GM12878 (cell line): ENCODE results near the gene TMEM176B. TPM values are rescaled to one million over a fixed set of nuclear protein-coding genes. Genes with fewer than 3 reads are reported as not detected.

ENCODE experiments used
- ATAC-seq: fragments of 200-7000 bp; cut with Tn5 transposase; 3 replicates; pipeline ENCODE4 v1.9.1; 2020; ENCODE audit warnings: mild to moderate bottlenecking, moderate library complexity
- BruUV-seq: library from RNA; stranded (reverse); fragments of 400-500 nt; replicated peaks from 2 replicates; lab custom pipeline; 2021; lab: Mats Ljungman, UMichigan
- CTCF ChIA-PET: fragments of 300-600 bp; sonication (Branson Sonifier 250); formaldehyde crosslinking; extraction: SDS; loops from one replicate; lab custom pipeline; 2021; ENCODE audit warnings: inconsistent platforms; lab: Yijun Ruan, JAX
- POLR2A ChIA-PET: fragments of 350-600 bp; formaldehyde crosslinking; extraction: SDS; loops from one replicate; lab custom pipeline; 2021; ENCODE audit warnings: inconsistent platforms; lab: Charles Lee
- RAD21 ChIA-PET: fragments of 300-600 bp; sonication (Branson Sonifier 250); formaldehyde crosslinking; loops from one replicate; lab custom pipeline; 2023; ENCODE audit warnings: antibody characterized with exemption; ENCODE audit not compliant: unreplicated experiment; lab: Charles Lee
- SMC1A ChIA-PET: fragments of 300-600 bp; sonication (Branson Sonifier 250); formaldehyde crosslinking; loops from one replicate; lab custom pipeline; 2023; ENCODE audit not compliant: unreplicated experiment, uncharacterized antibody; lab: Charles Lee
- DNase-seq: peaks from one replicate; pipeline ENCODE4 v3.0.0-alpha.2; 2011; ENCODE audit warnings: low read depth, low spot score
- FAIRE-seq: peaks from 3 replicates; lab custom pipeline; 2011; peaks lifted over from hg19 to GRCh38; lab: Jason Lieb, UNC
- H2AFZ ChIP-seq: 2 replicates; pipeline ENCODE4 v1.6.0; 2011; ENCODE audit warnings: low read depth, low read length, control low read depth; ENCODE audit not compliant: control insufficient read depth
- H3K27ac ChIP-seq: 2 replicates; pipeline ENCODE4 v1.5.1; 2011; ENCODE audit warnings: control low read depth; ENCODE audit not compliant: control insufficient read depth, insufficient read depth
- H3K27me3 ChIP-seq, 2 experiments: replicated peaks in 1 of 2; 2 replicates each; pipeline versions ENCODE4 v1.6.0 to v1.6.1; 2011; ENCODE audit warnings: low read length in 1 of 2; ENCODE audit not compliant: control insufficient read depth in 2 of 2, insufficient read depth in 2 of 2
- H3K36me3 ChIP-seq, 2 experiments: 2 replicates each; pipeline ENCODE4 v1.5.1; 2011; ENCODE audit warnings: low read length in 1 of 2; ENCODE audit not compliant: control insufficient read depth in 2 of 2, insufficient read depth in 2 of 2
- H3K4me1 ChIP-seq: 2 replicates; pipeline ENCODE4 v1.6.1; 2011; ENCODE audit warnings: mild to moderate bottlenecking, low read length, moderate library complexity, mixed read lengths; ENCODE audit not compliant: control insufficient read depth, insufficient read depth
- H3K4me2 ChIP-seq: 2 replicates; pipeline ENCODE4 v1.6.0; 2011; ENCODE audit warnings: control low read depth; ENCODE audit not compliant: control insufficient read depth, insufficient read depth
- H3K4me3 ChIP-seq: fragments of 200-600 bp; sonication (generic); 2 replicates; pipeline ENCODE4 v1.5.1; 2016
- H3K79me2 ChIP-seq: 2 replicates; pipeline ENCODE4 v1.6.0; 2011; ENCODE audit warnings: low read length; ENCODE audit not compliant: control insufficient read depth, insufficient read depth
- H3K9ac ChIP-seq: 2 replicates; pipeline ENCODE4 v1.8.0; 2011; ENCODE audit warnings: low read length, control low read depth, mixed read lengths; ENCODE audit not compliant: control insufficient read depth, insufficient read depth
- H3K9me3 ChIP-seq: replicated peaks from 3 replicates; pipeline ENCODE4 v1.5.1; 2011; ENCODE audit warnings: mild to moderate bottlenecking, low read length; ENCODE audit not compliant: control insufficient read depth, insufficient read depth
- H4K20me1 ChIP-seq: 2 replicates; pipeline ENCODE4 v1.6.0; 2011; ENCODE audit not compliant: control insufficient read depth, insufficient read depth
- BACH1 ChIP-seq: fragments of 450-650 bp; IDR thresholded peaks from 2 replicates; pipeline ENCODE4 v1.6.1; 2017; ENCODE audit warnings: mild to moderate bottlenecking, borderline replicate concordance
- CEBPB ChIP-seq, 2 experiments: fragments of 150-350 bp in 1 of 2; IDR thresholded peaks; 2 replicates each; pipeline ENCODE4 v1.6.1; 2012 to 2014; ENCODE audit warnings: low read depth in 2 of 2, low read length in 2 of 2, borderline replicate concordance in 1 of 2, inconsistent platforms in 1 of 2
- CEBPZ ChIP-seq: fragments of 150-350 bp; IDR thresholded peaks from 2 replicates; pipeline ENCODE4 v1.6.1; 2016; ENCODE audit warnings: low read depth, low read length
- CHD1 ChIP-seq: IDR thresholded peaks from 2 replicates; pipeline ENCODE4 v1.6.1; 2012; ENCODE audit warnings: low read depth, low read length, improper control_type of control experiment
- E2F4 ChIP-seq: IDR thresholded peaks from 2 replicates; pipeline ENCODE4 v1.6.1; 2012; ENCODE audit warnings: low read depth, low read length, improper control_type of control experiment
- E2F8 ChIP-seq: fragments of 450-650 bp; IDR thresholded peaks from 2 replicates; pipeline ENCODE4 v1.6.1; 2018; ENCODE audit warnings: mild to moderate bottlenecking, low read depth, moderate library complexity; ENCODE audit not compliant: partially characterized antibody
- FOS ChIP-seq: IDR thresholded peaks from 3 replicates; pipeline ENCODE4 v1.6.1; 2011; ENCODE audit warnings: borderline replicate concordance; ENCODE audit not compliant: insufficient read length; ENCODE audit errors: extremely low read depth
- MEF2A ChIP-seq: IDR thresholded peaks from 2 replicates; pipeline ENCODE4 v1.6.1; 2011; ENCODE audit warnings: low read depth, mild to moderate bottlenecking, low read length, moderate library complexity; ENCODE audit not compliant: insufficient read depth
- PAX8 ChIP-seq: fragments of 450-650 bp; IDR thresholded peaks from 2 replicates; pipeline ENCODE4 v1.6.1; 2017; ENCODE audit warnings: mild to moderate bottlenecking, moderate library complexity
- RELA ChIP-seq: fragments of 450-650 bp; IDR thresholded peaks from 2 replicates; pipeline ENCODE4 v1.8.0; 2014; ENCODE audit warnings: borderline replicate concordance; ENCODE audit not compliant: partially characterized antibody
- SP1 ChIP-seq: IDR thresholded peaks from one replicate; pipeline ENCODE4 v1.6.1; 2011; ENCODE audit warnings: low read depth, low read length
- USF1 ChIP-seq: IDR thresholded peaks from 2 replicates; pipeline ENCODE4 v1.6.1; 2011; ENCODE audit warnings: borderline replicate concordance, low read depth, mild to moderate bottlenecking, moderate library complexity, mixed read lengths, low read length; ENCODE audit not compliant: insufficient read depth; ENCODE audit errors: extremely low read length
- WRNIP1 ChIP-seq: IDR thresholded peaks from 2 replicates; pipeline ENCODE4 v1.6.1; 2011; ENCODE audit warnings: low read depth, low read length, improper control_type of control experiment, borderline replicate concordance
- YBX1 ChIP-seq: fragments of 450-650 bp; IDR thresholded peaks from 2 replicates; pipeline ENCODE4 v1.6.1; 2016; ENCODE audit warnings: antibody characterized with exemption
- WGBS: methylation state at CpG from one replicate; pipeline ENCODE4 v1.1.6; 2016; ENCODE audit warnings: low lambda C conversion rate; ENCODE audit not compliant: insufficient replicate concordance, insufficient coverage; ENCODE audit errors: missing lambda C conversion rate; 5-methylcytosine and 5-hydroxymethylcytosine counted together
- in situ Hi-C: fragments of 300-500 bp; cut with MboI; formaldehyde crosslinking; loops from 9 replicates; pipeline ENCODE4 v1.14.3; 2018; ENCODE audit warnings: mixed read lengths
- intact Hi-C: fragments of 100-400 bp; cut with micrococcal nuclease; formaldehyde crosslinking; loops from one replicate; pipeline ENCODE4 v1.14.2; 2022; ENCODE audit not compliant: unreplicated experiment
- polyA plus RNA-seq, 11 experiments: library from polyadenylated mRNA; depleted of rRNA in 4 of 11; unstranded in 6 of 11; stranded (reverse) in 5 of 11; fragments of >200 nt; fragmentation: Nextera tagmentation in 4 of 11; fragmentation: Illumina TruSeq in 1 of 11; extraction: Ambion mirVana in 4 of 11; extraction: Trizol in 1 of 11; gene quantifications; 1 replicate in 1 of 11; 2 replicates in 10 of 11; pipeline versions ENCODE4 v1.2.1 to v1.2.3, GENCODE V29; 2011 to 2016; ENCODE audit warnings: inconsistent platforms in 2 of 11, missing spikeins in 2 of 11, low read depth in 1 of 11
- total RNA-seq, 4 experiments: library from RNA; depleted of rRNA in 3 of 4; stranded (reverse); fragments of >200 nt in 3 of 4; fragmentation: Illumina TruSeq in 1 of 4; extraction: Trizol in 1 of 4; gene quantifications; 2 replicates each; pipeline versions ENCODE4 v1.2.1 to v1.2.3, GENCODE V29; 2013 to 2021

TMEM176B gene
- total and polyA plus RNA-seq, 10 of the 15 experiments (the other 5 are each of a cell fraction or from before 2014, with no cell fraction given) = 0.05 to 0.40 (median 0.20) TPM; not detected in 4

GRCh38 chr7:150781103-150781502, 19.1 kb downstream of the TMEM176B start (continued):
- no peak for TF ChIP-seq CEBPZ
- no peak for TF ChIP-seq CHD1
- TF ChIP-seq E2F8 = no peak

DNA sequence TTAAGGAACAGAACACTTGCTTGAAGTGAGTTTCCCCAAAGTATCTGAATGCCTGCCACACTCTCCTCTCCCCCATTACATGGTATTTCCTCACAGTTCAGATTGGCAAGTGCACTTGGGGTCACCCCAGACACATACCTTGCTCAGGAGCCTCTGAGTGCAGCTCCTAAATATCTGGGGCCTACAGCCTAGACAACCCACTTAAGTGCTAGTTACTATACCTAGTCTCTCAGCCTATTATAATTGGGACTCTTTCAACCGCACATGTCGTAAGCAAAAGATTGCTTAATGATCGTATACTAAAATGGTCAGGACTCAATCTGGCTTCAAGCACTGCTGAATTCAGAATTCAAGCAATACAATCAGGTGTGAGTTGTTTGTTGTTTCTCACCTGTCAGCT, 19.9 kb downstream of the TMEM176B start:
- Histone ChIP-seq H3K9me3 (no peaks in the 10 kb centered on the region), H3K36me3 (no peaks in the 10 kb centered on the region), H3K4me1 (peaks cover 12% of the 10 kb centered on the region), H3K9ac (no peak overlapping the region), H3K79me2 (no peaks in the 10 kb centered on the region), H3K27me3 (no peaks in the 10 kb centered on the region), H3K4me3 (no peak overlapping the region), H4K20me1 (no peaks in the 10 kb centered on the region), H3K27ac (no peak overlapping the region), H3K4me2 (no peak overlapping the region), H2AFZ (no peak overlapping the region)
- ATAC-seq (no peak), FAIRE-seq (no peak), DNase-seq (no peak)
- BruUV-seq = no TSS peak
- RAD21 ChIA-PET = interaction anchor here (1.0 to 1.2 kb wide), 2 partner anchors 96 to 332 kb away, joined by 3 to 4 read pairs; no protein-coding TSS in a partner anchor
- CTCF ChIA-PET = interaction anchor here (0.8 to 7.1 kb wide), 5 partner anchors 25 to 204 kb away, joined by 3 to 70 read pairs (median 16); no protein-coding TSS in a partner anchor
- POLR2A ChIA-PET = no interaction called here
- SMC1A ChIA-PET = interaction anchor here (0.6 to 6.3 kb wide), 8 partner anchors 11 to 118 kb away, joined by 3 to 52 read pairs (median 4); no protein-coding TSS in a partner anchor
- 83% methylated on average over 3 of the region's 3 CpGs for WGBS
- intact Hi-C loops (no loop called here), in situ Hi-C loops (no loop called here)
- TF ChIP-seq MEF2A = no peak
- no peak for TF ChIP-seq SP1
- no peak for TF ChIP-seq USF1
- TF ChIP-seq FOS = no peak
- no peak for TF ChIP-seq BACH1
- no peak for TF ChIP-seq YBX1
- no peak for TF ChIP-seq CEBPB (IDR thresholded peaks at IDR 0.05; ENCODE audit: borderline replicate concordance in 1 of 2, low read depth in 2 of 2, low read length in 2 of 2)
- TF ChIP-seq WRNIP1 = no peak
- no peak for TF ChIP-seq PAX8
- no peak for TF ChIP-seq RELA
- no peak for TF ChIP-seq E2F4
